GM12873 (cell line): ENCODE results near the gene ARHGAP45.

Source experiments
- TF ChIP-seq, protein P1 (sequence below): IDR thresholded peaks from 2 replicates; pipeline ENCODE4 v1.5.1; 2012; ENCODE audit warnings: low read depth, mild to moderate bottlenecking, moderate library complexity, low read length, control low read depth; ENCODE audit not compliant: insufficient read depth; ENCODE audit errors: missing control alignments

ARHGAP45 gene

DNA sequence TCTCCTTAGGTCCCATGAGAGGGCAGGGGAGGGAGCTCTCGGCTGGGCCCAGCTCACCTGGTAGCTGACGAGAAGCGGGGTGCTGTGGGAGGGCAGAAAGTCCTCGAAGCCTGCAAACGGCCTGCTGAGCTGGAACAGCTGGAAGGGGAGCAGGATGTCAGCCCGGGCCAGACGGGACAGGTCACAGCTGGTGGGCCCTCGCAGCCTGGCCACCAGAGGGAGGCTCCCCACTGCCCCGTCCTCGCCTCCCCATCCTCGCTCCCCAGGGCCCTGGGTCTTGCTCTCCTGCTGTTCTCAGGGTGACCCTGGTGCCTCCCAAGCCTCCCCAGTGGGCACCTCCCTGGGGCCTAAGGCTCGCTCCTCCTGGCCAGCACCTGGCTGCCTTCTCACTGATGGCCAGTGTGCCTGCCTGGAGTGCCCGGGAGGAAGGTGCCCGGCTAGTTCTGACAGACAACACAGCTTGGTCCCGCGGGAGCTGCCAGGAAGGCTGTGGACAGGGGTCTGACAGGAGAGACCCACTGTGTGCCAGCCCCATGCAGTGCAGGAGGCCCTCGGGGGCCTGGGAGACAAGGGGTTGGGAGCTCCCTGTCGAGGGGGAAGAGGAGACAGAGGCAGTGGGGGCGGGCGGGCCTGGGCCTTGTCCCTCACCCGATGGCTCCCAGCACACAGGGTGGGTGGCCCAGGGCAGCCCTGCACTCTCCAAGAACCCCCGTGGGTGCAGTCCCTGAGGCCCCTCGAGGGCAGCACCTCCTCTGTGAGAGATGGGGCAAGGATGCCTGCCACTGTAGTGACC lies 57.1 kb downstream of the ARHGAP45 start:
- TF ChIP-seq, protein P1, sequence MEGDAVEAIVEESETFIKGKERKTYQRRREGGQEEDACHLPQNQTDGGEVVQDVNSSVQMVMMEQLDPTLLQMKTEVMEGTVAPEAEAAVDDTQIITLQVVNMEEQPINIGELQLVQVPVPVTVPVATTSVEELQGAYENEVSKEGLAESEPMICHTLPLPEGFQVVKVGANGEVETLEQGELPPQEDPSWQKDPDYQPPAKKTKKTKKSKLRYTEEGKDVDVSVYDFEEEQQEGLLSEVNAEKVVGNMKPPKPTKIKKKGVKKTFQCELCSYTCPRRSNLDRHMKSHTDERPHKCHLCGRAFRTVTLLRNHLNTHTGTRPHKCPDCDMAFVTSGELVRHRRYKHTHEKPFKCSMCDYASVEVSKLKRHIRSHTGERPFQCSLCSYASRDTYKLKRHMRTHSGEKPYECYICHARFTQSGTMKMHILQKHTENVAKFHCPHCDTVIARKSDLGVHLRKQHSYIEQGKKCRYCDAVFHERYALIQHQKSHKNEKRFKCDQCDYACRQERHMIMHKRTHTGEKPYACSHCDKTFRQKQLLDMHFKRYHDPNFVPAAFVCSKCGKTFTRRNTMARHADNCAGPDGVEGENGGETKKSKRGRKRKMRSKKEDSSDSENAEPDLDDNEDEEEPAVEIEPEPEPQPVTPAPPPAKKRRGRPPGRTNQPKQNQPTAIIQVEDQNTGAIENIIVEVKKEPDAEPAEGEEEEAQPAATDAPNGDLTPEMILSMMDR, result no peak

DNA sequence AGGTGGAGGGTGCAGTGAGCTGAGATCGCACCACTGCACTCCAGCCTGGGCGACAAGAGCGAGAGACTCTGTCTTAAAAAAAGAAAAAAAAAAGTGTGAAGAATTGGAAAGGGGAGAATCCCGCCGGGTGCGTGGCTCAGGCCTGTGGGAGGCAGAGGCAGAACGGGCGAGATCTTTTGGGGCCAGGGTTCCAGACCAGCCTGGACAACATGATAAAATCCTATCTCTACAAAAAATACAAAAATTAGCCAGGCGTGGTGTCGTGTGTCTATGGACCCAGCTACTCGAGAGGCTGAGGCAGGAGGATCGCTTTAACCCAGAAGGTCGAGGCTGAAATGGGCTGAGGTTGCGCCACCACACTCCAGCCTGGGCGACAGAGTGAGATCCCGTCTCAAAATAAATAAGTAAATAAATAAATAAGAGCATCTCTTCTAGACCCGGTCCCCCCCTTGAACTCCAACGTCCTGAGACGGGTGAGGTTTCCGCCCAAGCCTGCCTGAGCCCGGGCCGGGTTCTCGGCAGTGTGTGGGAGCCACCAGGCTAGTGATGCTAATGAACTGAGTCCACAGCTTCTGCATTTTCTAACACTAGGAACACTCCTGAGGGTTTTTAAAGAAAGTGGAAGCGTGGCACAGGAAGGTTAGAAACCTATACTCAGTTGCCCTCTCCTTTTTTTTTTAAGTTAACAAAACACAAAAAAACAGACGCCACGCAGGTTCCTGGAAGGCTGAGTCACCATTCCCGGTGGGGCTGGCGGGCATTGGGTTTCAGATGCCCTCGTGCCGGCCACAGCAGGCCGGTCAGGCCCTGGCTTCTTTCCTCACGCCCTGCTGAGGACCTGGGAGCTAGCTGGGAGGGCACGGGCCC lies 58.9 kb downstream of the ARHGAP45 start:
- TF ChIP-seq, protein P1, result no peak

DNA sequence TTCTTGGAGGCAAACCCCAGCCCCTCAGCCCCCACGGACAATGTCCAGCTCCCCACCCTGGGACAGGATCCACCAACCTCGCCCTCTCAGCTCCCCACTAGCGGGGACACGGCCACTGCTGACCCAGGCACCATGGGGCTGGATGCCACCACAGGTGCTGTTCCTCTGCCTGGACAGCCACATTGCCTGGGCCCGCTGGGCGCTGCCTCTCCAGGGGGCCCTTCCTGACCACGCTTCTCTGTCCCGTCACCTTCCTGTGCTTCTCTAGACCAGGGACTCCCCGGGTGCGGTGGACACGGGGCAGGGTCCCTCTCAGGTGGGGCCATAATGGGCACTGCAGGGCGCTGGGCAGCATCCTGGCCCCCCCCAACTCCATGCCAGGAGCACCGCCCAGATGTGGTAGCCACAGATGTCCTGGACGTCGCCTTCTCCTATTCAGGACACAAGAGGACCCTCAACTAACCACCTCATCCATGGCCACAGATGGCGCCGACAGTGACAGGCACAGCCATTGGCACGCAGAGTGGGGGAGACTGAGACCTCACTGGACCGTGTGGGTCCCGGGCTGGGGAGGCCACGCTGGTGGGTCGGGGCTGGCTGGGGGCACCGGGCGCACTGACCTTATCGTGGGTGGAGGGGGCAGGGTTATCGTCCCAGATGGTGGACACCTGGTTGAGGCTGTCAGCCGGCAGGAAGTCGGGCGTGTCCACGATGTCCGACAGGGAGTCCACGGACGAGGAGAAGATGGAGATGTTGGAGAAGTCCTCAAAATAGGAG lies 60.2 kb downstream of the ARHGAP45 start:
- TF ChIP-seq, protein P1, result no peak

DNA sequence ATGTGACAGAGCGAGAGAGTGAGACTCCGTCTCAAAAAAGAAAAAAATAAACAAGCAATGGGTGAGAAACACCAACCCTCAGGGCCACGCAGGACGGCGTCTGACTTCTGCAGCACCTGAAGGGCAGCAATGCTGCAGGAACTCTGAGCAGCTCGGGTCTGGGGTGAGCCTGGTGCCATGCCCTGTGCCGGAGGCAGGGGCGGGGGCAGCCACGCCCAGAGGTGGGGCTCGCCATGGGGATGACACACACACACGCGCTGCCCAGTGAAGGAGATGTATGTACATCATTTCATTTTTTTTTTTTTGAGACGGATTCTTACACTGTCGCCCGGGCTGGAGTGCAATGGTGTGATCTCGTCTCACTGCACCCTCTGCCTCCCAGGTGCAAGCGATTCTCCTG lies 61.1 kb downstream of the ARHGAP45 start:
- TF ChIP-seq, protein P1, result no peak

DNA sequence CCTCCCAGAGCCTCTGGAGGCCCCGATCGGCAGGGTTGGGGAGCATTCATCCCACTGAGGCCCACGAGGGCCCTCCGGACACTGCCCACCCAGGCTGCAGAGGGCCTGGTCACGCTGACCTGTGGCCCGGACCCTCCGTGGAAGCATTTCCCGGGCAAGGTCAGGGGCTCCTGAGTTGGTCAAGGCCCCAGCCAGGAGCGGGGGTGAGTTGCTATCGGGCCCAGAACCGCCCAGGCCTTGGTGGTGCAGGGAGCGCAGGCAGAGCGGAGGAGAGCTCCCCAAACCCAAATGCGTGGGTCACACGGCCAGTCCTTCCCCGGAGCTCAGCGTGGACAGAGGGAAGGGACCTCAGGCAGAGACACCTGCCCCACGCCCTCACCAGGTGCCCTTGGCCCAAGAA lies 62.6 kb downstream of the ARHGAP45 start:
- TF ChIP-seq, protein P1, result no peak

DNA sequence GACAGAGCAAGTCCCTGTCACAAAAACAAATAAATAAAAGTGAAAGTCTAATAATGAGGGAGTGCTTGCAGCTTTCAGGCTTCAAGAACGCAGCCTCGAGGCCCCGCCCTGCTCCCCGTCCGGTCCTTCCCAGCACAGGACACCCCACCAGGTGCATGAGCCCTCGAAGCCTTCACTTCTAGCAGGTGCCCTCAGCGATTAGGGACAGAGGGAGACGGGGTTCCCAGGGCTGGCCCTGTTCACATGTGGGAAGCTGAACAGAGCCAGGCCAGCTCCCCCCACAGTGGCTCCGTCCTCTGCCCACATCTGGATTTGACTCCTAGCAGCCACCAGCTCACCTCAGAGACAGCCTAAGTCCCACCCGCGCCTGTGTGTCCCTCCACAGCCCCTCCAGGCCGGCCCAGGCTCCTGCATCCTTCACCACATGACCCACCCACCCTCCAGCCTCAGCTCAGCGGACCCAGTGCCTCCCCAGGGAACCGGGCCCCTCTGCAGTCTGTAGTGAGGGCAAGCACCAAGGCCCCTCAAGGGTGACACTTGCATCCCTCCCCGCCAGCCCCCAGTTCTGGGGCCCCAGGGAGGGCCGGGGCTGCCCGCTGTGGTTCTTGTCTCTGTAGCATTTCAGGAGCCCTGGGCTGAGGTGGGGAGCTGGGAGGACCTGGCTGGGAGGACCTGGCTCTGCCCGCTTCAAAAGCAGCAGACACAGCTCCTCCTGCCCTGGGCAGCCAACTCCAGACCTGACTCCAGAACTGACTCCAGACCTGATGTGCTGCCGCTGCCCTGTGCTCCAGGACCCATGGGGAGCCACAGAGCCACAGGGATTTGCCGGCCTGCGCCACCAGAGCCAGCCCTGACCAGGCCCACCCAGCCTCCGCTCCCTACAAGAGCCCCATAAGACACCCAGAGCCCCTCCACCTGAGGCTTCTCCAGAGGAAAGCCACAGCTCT lies 64.1 kb downstream of the ARHGAP45 start:
- TF ChIP-seq, protein P1, result no peak
